ENCODE data around the gene RGS7. TPM values are rescaled to one million over a fixed set of nuclear protein-coding genes. Genes with fewer than 3 reads are reported as not detected.

RGS7 gene
- total RNA-seq, 2 experiments from 2014 or later, result not detected

DNA sequence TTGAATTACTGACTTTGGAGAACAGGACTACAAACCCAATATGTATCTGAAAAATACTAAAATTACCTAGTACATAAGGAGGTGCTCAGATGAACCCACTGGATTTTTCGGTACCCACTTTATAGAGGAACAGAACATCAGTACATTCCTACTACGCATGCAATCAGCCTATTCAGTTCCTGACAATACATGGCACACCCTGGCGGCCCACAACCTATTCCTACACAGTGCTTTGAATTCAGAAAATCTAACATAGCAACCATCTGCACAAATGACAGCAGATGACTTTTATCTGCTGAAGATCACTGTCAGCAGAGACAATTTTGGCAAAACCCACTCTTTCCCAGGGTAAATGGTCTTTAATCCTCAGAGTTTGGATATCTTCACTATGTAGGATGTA is 487.9 kb downstream of the RGS7 start:
- DNase-seq (ENCODE audit: low spot score), result no peak
- H3K4me1 ChIP-seq (ENCODE audit: insufficient read depth, low read length, poor library complexity, severe bottlenecking), result no peaks in the 10 kb centered on the region
- no peak overlapping the region for H3K27ac ChIP-seq (ENCODE audit: low read depth, low read length, poor library complexity, severe bottlenecking)
- H3K4me3 ChIP-seq (ENCODE audit: low read depth, low read length, poor library complexity, severe bottlenecking), result no peak overlapping the region
- intact Hi-C loops (cut with micrococcal nuclease; ENCODE audit: unreplicated experiment), result no loop called here
- H3K36me3 ChIP-seq (ENCODE audit: insufficient read depth, low read length), result no peaks in the 10 kb centered on the region
- H4K20me1 ChIP-seq (ENCODE audit: insufficient read depth, low read length), result no peaks in the 10 kb centered on the region
- no TSS peak for BruUV-seq (replicated peaks)
- ChIA-PET POLR2A (no interaction called here), CTCF (ENCODE audit: unreplicated experiment) (no interaction called here)
- TF ChIP-seq EZH2phosphoT487 (IDR thresholded peaks at IDR 0.05; ENCODE audit: borderline replicate concordance, low read depth, low read length), result no peak
- TF ChIP-seq, protein P1, sequence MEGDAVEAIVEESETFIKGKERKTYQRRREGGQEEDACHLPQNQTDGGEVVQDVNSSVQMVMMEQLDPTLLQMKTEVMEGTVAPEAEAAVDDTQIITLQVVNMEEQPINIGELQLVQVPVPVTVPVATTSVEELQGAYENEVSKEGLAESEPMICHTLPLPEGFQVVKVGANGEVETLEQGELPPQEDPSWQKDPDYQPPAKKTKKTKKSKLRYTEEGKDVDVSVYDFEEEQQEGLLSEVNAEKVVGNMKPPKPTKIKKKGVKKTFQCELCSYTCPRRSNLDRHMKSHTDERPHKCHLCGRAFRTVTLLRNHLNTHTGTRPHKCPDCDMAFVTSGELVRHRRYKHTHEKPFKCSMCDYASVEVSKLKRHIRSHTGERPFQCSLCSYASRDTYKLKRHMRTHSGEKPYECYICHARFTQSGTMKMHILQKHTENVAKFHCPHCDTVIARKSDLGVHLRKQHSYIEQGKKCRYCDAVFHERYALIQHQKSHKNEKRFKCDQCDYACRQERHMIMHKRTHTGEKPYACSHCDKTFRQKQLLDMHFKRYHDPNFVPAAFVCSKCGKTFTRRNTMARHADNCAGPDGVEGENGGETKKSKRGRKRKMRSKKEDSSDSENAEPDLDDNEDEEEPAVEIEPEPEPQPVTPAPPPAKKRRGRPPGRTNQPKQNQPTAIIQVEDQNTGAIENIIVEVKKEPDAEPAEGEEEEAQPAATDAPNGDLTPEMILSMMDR (conservative IDR thresholded peaks at IDR 0.05; ENCODE audit: low read length), result no peak
- H3K79me2 ChIP-seq (ENCODE audit: insufficient read depth, low read depth, low read length), result no peaks in the 10 kb centered on the region
- H3K9me2 ChIP-seq (ENCODE audit: insufficient read depth, low read length), result no peaks in the 10 kb centered on the region
- no peak overlapping the region for H3K4me2 ChIP-seq (ENCODE audit: low read length)
- H2AFZ ChIP-seq (ENCODE audit: low read length), result no peak overlapping the region
- H3K9me3 ChIP-seq (ENCODE audit: low read length), result no peaks in the 10 kb centered on the region

DNA sequence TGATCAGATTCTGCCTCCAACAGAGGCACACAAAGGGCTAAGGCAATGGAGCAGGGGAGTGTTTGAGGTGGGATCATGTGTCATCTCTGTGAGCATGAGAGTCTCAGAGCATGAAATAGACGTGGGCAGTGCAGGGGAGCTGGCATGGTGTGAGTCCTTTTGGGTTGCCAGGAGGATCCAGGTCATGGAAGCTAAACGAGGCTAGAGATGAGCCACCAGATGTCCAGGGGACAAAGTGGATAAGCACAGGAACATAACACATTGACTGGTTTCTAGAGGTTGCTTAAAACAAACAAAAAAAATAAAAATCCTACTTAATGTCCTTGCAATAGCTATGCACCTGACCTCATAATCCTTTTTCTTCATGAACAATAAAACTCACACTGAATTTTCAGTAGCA is 490.3 kb downstream of the RGS7 start:
- TF ChIP-seq, protein P1 (conservative IDR thresholded peaks at IDR 0.05; ENCODE audit: low read length), result no peak
- no peak for TF ChIP-seq EZH2phosphoT487 (IDR thresholded peaks at IDR 0.05; ENCODE audit: borderline replicate concordance, low read depth, low read length)
- Histone ChIP-seq H3K36me3 (ENCODE audit: insufficient read depth, low read length) (no peaks in the 10 kb centered on the region), H3K27ac (ENCODE audit: low read depth, low read length, poor library complexity, severe bottlenecking) (no peak overlapping the region), H3K9me3 (ENCODE audit: low read length) (no peaks in the 10 kb centered on the region), H4K20me1 (ENCODE audit: insufficient read depth, low read length) (no peaks in the 10 kb centered on the region), H2AFZ (ENCODE audit: low read length) (no peak overlapping the region), H3K4me3 (ENCODE audit: low read depth, low read length, poor library complexity, severe bottlenecking) (no peak overlapping the region), H3K4me1 (ENCODE audit: insufficient read depth, low read length, poor library complexity, severe bottlenecking) (no peaks in the 10 kb centered on the region), H3K4me2 (ENCODE audit: low read length) (no peak overlapping the region), H3K9me2 (ENCODE audit: insufficient read depth, low read length) (no peaks in the 10 kb centered on the region), H3K79me2 (ENCODE audit: insufficient read depth, low read depth, low read length) (no peaks in the 10 kb centered on the region)
- ChIA-PET CTCF (ENCODE audit: unreplicated experiment) (no interaction called here), POLR2A (interaction anchor here (0.8 kb wide), 1 partner anchor 46 kb away, joined by 3 read pairs; no protein-coding TSS in a partner anchor)
- DNase-seq (ENCODE audit: low spot score), result no peak
- intact Hi-C loops (cut with micrococcal nuclease; ENCODE audit: unreplicated experiment), result no loop called here
- no TSS peak for BruUV-seq (replicated peaks)

DNA sequence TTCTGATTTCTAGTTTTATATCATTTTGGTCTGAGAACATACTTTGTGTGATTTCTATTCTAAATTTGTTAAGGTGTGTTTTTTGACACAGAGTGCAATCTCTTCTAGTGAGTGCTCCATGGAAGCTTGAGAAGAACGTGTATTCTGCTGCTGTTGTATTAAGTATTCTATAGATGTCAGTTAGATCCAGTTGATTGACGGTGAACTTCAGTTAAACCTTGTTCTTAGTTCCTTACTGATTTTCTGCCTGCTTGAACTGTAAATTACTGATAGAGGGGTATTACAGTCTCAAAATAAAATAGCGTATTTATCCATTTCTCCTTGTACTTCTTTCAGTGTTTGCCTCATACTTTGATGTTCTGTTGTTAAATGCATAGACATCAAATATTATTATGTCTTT is 497.0 kb downstream of the RGS7 start:
- no peaks in the 10 kb centered on the region for H3K36me3 ChIP-seq (ENCODE audit: insufficient read depth, low read length)
- no peaks in the 10 kb centered on the region for H3K9me2 ChIP-seq (ENCODE audit: insufficient read depth, low read length)
- H4K20me1 ChIP-seq (ENCODE audit: insufficient read depth, low read length), result no peaks in the 10 kb centered on the region
- H3K27ac ChIP-seq (ENCODE audit: low read depth, low read length, poor library complexity, severe bottlenecking), result no peak overlapping the region
- no peaks in the 10 kb centered on the region for H3K9me3 ChIP-seq (ENCODE audit: low read length)
- ChIA-PET CTCF (ENCODE audit: unreplicated experiment) (no interaction called here), POLR2A (interaction anchor here (0.7 kb wide), 1 partner anchor 157 kb away, joined by 3 read pairs; no protein-coding TSS in a partner anchor)
- DNase-seq (ENCODE audit: low spot score), result no peak
- no peak overlapping the region for H3K4me3 ChIP-seq (ENCODE audit: low read depth, low read length, poor library complexity, severe bottlenecking)
- intact Hi-C loops (cut with micrococcal nuclease; ENCODE audit: unreplicated experiment), result no loop called here
- H3K4me2 ChIP-seq (ENCODE audit: low read length), result no peak overlapping the region
- no peak overlapping the region for H2AFZ ChIP-seq (ENCODE audit: low read length)
- TF ChIP-seq EZH2phosphoT487 (IDR thresholded peaks at IDR 0.05; ENCODE audit: borderline replicate concordance, low read depth, low read length), result no peak
- TF ChIP-seq, protein P1 (conservative IDR thresholded peaks at IDR 0.05; ENCODE audit: low read length), result no peak
- no TSS peak for BruUV-seq (replicated peaks)
- H3K4me1 ChIP-seq (ENCODE audit: insufficient read depth, low read length, poor library complexity, severe bottlenecking), result no peaks in the 10 kb centered on the region
- H3K79me2 ChIP-seq (ENCODE audit: insufficient read depth, low read depth, low read length), result no peaks in the 10 kb centered on the region
